Prostate gland (tissue), 2 donors: Measurements from ENCODE around the gene CD96. TPM values are rescaled to one million over a fixed set of nuclear protein-coding genes. Genes with fewer than 3 reads are reported as not detected.
"Not testable (repeated sequence)": the region's sequence is repeated elsewhere in the genome, so short reads cannot be mapped to it uniquely, and the experiment has no call there.

Source experiments
- DNase-seq: peaks from one replicate; pipeline ENCODE4 v3.0.0-alpha.2; 2019; ENCODE audit warnings: low spot score
- H3K27ac ChIP-seq, 2 donors: fragments of 200-600 bp; sonication (generic); 2 replicates each; pipeline ENCODE4 v1.5.1; 2017 to 2019
- H3K27me3 ChIP-seq: fragments of 200-600 bp; sonication (generic); replicated peaks from 2 replicates; pipeline ENCODE4 v1.5.1; 2019; ENCODE audit not compliant: insufficient read depth
- H3K36me3 ChIP-seq, 2 donors: fragments of 200-600 bp; sonication (generic); 1 replicate in 1 of 2; 2 replicates in 1 of 2; pipeline versions ENCODE4 v1.5.1 to v1.8.1; 2017 to 2019
- H3K4me1 ChIP-seq: fragments of 200-600 bp; sonication (generic); replicated peaks from 2 replicates; pipeline ENCODE4 v1.5.1; 2019
- H3K4me3 ChIP-seq, 2 donors: fragments of 200-600 bp; sonication (generic); 2 replicates each; pipeline ENCODE4 v1.5.1; 2017 to 2019
- H3K9me3 ChIP-seq: fragments of 200-600 bp; sonication (generic); 2 replicates; pipeline ENCODE4 v1.5.1; 2017
- CTCF ChIP-seq, 4 experiments: fragments of 200-600 bp in 2 of 4; fragments of 450-650 bp in 2 of 4; sonication (generic) in 2 of 4; IDR thresholded peaks; 1 replicate in 3 of 4; 2 replicates in 1 of 4; pipeline ENCODE4 v1.5.1; 2016 to 2019; ENCODE audit warnings: antibody characterized with exemption in 4 of 4, mild to moderate bottlenecking in 2 of 4, moderate library complexity in 2 of 4
- POLR2A ChIP-seq: fragments of 450-650 bp; IDR thresholded peaks from one replicate; pipeline ENCODE4 v1.6.1; 2016; ENCODE audit warnings: antibody characterized with exemption, mild to moderate bottlenecking
- POLR2AphosphoS5 ChIP-seq: sonication (generic); formaldehyde crosslinking; IDR thresholded peaks from one replicate; pipeline ENCODE4 v1.6.1; 2017; ENCODE audit warnings: antibody characterized with exemption
- WGBS: methylation state at CpG from one replicate; pipeline ENCODE4 v1.1.5; 2018; 5-methylcytosine and 5-hydroxymethylcytosine counted together
- intact Hi-C: fragments of 100-400 bp; cut with DNase I; formaldehyde crosslinking; loops from one replicate; pipeline ENCODE4 v1.14.2; 2022
- total RNA-seq, 2 donors: library from RNA; depleted of rRNA; stranded (reverse); fragments of >200 nt; gene quantifications; one replicate each; pipeline ENCODE4 v1.1.0, GENCODE V29; 2016

The CD96 gene
- total RNA-seq, 2 donors from 2014 or later = 0.45 to 2.2 TPM

DNA sequence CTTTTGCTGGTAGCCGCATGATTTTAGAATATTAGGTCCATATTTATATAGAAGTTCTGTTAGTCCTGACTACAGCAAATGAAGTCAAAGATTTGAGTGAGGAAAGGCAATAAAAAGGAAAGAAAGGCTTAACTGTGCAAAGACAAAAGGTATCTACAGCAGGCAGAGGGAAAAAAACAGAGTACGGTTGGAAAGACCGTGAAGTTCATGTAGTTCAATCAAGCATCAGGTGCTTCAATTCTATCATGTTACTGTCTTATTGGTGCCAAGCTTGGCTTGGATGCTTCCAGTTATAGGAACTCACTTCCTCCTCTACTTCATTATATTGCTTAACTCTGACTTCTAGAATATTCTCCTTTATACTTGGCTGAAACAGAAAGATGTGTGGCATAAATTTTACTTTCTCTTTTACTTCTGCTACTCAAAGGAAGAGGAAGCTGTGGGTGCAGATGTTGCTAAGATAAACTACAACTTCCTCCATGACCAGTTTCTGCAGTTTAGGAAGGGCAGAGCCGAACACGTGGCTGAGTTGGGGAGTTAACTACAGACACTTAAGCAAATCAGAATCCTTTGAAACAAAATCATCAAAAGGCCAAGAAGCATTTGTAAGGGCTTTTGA lies 125.7 kb downstream of the CD96 start:
- Histone ChIP-seq H3K27me3 (no peaks in the 10 kb centered on the region), H3K9me3 (no peaks in the 10 kb centered on the region), H3K36me3 (no peaks in the 10 kb centered on the region), H3K4me3 (no peak overlapping the region), H3K4me1 (no peaks in the 10 kb centered on the region), H3K27ac (no peak overlapping the region)
- WGBS = 51% methylated on average over 5 of the region's 5 CpGs
- no peak for DNase-seq
- intact Hi-C loops = loop anchor here (5.0 kb wide), 1 partner anchor 375 kb away; no protein-coding TSS in a partner anchor
- no peak for TF ChIP-seq CTCF (IDR thresholded peaks at IDR 0.05)
- peak; percentile 48 for TF ChIP-seq POLR2AphosphoS5

DNA sequence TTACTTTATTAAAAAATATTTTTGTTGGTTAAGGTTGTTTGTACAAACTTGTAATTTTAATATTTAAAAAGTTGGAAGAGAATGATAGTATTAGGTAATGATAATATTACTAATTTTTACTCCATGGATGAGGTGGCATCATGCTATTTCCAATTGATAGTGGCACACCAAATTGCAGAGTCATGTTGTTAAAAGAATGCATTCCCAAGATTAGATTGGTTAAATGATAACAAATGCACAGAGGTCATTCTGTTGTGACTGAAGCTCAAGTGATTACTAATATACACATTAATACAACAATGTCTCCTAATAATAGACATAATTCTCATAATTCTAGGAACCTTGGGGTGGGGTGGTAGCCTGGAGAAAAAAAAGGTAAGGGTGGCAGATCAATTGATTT lies 126.3 kb downstream of the CD96 start:
- H3K4me1 ChIP-seq = no peaks in the 10 kb centered on the region
- no peak overlapping the region for H3K4me3 ChIP-seq
- intact Hi-C loops = loop anchor here (5.0 kb wide), 1 partner anchor 374 kb away; no protein-coding TSS in a partner anchor
- no peaks in the 10 kb centered on the region for H3K9me3 ChIP-seq
- no peak for TF ChIP-seq CTCF (IDR thresholded peaks at IDR 0.05)
- no peak for TF ChIP-seq POLR2AphosphoS5
- TF ChIP-seq POLR2A = no peak
- H3K36me3 ChIP-seq = no peaks in the 10 kb centered on the region
- no peak overlapping the region for H3K27ac ChIP-seq
- H3K27me3 ChIP-seq = no peaks in the 10 kb centered on the region
- DNase-seq = no peak

GRCh38 chr3:111668888-111669488 lies 127.0 kb downstream of the CD96 start:
- intact Hi-C loops = loop anchor here (5.0 kb wide), 1 partner anchor 373 kb away; no protein-coding TSS in a partner anchor
- Histone ChIP-seq H3K27ac (no peak overlapping the region), H3K9me3 (no peaks in the 10 kb centered on the region), H3K4me1 (no peaks in the 10 kb centered on the region), H3K36me3 (no peaks in the 10 kb centered on the region), H3K4me3 (no peak overlapping the region), H3K27me3 (no peaks in the 10 kb centered on the region)
- 24% methylated on average over 5 of the region's 5 CpGs for WGBS
- DNase-seq = no peak
- TF ChIP-seq POLR2A = no peak
- TF ChIP-seq POLR2AphosphoS5 = no peak
- TF ChIP-seq CTCF (IDR thresholded peaks at IDR 0.05) = peak; percentile 44 to 81 (median 71)

- Histone ChIP-seq H3K27me3 (no peaks in the 10 kb centered on the region), H3K36me3 (no peaks in the 10 kb centered on the region), H3K4me3 (no peak overlapping the region), H3K27ac (no peak overlapping the region), H3K9me3 (no peaks in the 10 kb centered on the region), H3K4me1 (no peaks in the 10 kb centered on the region)
- WGBS = 74% methylated on average over 7 of the region's 7 CpGs
- intact Hi-C loops = loop anchor here (5.0 kb wide), 1 partner anchor 372 kb away; no protein-coding TSS in a partner anchor
- no peak for DNase-seq
- TF ChIP-seq POLR2A (no peak), POLR2AphosphoS5 (no peak), CTCF (IDR thresholded peaks at IDR 0.05) (no peak)
Observed at GRCh38 chr3:111669926-111670630, 128.1 kb downstream of the CD96 start.

DNA sequence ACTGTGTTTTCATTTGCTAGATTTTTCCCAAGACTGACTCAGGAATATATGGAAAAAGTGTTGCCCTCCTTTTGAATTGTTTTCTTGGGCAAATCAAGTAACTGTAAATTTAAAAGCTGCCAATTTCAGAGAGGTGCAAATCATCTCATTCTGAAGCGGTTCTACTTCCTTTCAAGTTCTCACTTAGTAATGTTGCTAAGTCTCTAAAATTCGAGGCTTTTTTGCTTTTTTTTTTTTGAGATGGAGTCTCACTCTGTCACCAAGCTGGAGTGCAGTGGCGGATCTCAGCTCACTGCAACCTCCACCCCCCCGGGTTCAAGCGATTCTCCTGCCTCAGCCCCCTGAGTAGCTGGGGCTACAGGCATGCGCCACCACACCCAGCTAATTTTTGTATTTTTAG lies 130.5 kb downstream of the CD96 start:
- intact Hi-C loops, H3K27ac ChIP-seq, H3K36me3 ChIP-seq, H3K27me3 ChIP-seq, H3K4me1 ChIP-seq, H3K4me3 ChIP-seq, DNase-seq, H3K9me3 ChIP-seq: not testable (repeated sequence)
- WGBS = 79% methylated on average over 6 of the region's 6 CpGs
